HG03066 (cell line): ENCODE measurements around the gene F11R.
"Not testable (repeated sequence)": the region's sequence is repeated elsewhere in the genome, so short reads cannot be mapped to it uniquely, and the experiment has no call there.

Experiments used
- ATAC-seq: cut with Tn5 transposase; IDR thresholded peaks from one replicate; pipeline ENCODE4 v1.9.1; 2021; ENCODE audit warnings: low read depth; ENCODE audit not compliant: unreplicated experiment

Gene F11R

GRCh38 chr1:161017181-161017580, 3.8 kb downstream of the F11R start:
- ATAC-seq, result not testable (repeated sequence)

DNA sequence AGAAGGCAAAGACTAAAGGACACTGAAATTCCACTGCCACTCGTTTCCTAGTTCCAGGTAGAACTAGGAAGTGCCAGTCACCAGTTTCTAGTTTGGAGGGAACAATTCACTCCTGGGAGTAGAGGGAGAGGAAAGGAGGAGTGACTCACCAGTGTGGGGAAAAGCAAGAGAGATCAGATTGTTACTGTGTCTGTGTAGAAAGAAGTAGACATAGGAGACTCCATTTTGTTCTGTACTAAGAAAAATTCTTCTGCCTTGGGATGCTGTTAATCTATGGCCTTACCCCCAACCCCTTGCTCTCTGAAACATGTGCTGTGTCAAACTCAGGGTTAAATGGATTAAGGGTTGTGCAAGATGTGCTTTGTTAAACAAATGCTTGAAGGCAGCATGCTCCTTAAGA, 4.3 kb downstream of the F11R start:
- ATAC-seq, result not testable (repeated sequence)

- ATAC-seq, result peak; percentile 93
Measured at GRCh38 chr1:161013488-161014230, 7.3 kb downstream of the F11R start.

DNA sequence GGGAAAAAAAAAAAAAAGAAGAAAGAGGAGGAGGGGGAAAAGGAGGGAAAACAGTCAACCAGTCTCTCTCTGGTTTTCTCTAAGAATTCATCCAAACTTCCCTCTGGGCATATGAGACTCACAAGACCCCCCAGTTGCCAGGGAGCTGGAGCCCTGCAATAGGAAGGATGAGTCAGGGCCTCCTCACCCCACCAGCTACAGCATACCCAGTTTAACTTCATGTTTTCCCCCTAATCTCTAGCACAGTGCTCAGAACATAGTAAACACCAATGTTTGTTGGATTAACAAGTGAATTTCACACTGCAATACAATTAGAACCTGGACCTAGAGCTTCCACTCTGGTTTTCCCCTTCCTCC, 7.8 kb downstream of the F11R start:
- no peak for ATAC-seq

DNA sequence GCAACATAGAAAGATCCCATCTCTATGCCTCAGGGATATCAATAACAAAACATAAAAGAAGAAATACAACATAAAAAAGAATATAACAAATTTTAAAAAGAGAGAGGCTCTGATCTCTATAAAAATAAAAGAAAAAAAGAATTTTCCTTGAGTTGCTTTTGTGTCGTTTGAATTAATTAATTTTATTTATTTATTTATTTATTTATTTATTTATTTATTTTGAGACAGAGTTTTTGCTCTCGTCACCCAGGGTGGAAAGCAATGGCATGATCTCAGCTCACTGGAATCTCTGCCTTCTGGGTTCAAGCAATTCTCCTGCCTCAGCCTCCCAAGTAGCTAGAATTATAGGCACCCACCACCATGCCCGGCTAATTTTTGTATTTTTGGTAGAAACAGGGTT, 8.5 kb downstream of the F11R start:
- no peak for ATAC-seq

- ATAC-seq, result no peak
Measured at GRCh38 chr1:161009602-161010211, 11.2 kb downstream of the F11R start.

GRCh38 chr1:161008869-161009510, 12.0 kb downstream of the F11R start:
- ATAC-seq, result no peak

GRCh38 chr1:161007369-161007768, 13.6 kb downstream of the F11R start:
- no peak for ATAC-seq

- no peak for ATAC-seq
Measured at GRCh38 chr1:161006563-161006962, 14.4 kb downstream of the F11R start.

DNA sequence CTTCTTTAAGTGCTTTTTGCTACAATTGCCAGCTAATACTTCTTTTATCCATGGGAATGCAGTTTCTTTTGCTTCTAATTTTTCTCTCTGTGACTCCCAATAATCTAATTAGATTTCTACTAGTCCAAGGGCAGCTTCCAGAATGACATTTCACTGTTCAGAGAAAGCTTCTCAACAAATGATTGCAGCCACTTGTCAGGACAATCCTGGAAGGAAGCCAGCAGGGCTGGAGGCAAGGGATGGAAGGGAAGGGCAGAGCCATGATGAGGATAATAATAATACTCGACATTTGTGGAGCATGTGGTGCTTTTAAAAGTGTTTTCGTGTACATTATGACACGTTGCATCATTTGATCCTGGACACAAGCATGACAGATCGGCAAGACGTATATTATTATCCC, 19.4 kb downstream of the F11R start:
- no peak for ATAC-seq

GRCh38 chr1:161000736-161001480, 20.0 kb downstream of the F11R start:
- ATAC-seq, result no peak

DNA sequence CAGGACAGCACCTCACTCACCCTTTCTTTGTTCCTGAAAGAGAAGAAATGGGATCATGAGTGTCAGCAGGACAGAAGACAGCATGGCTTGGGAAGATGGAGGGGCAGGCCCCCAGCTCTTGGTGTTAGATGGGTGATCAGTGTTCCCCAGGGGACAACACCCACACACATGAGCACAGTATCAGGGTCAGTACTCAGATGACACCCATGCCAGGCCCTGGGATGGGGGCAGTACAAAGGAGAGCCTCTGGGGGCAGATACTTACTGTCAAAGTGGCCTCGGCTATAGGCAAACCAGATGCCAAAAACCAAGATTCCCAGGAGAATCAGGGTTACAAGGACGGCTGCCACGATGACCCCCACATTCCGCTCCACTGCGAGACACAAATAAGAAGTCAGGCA, 21.6 kb downstream of the F11R start:
- ATAC-seq, result no peak

DNA sequence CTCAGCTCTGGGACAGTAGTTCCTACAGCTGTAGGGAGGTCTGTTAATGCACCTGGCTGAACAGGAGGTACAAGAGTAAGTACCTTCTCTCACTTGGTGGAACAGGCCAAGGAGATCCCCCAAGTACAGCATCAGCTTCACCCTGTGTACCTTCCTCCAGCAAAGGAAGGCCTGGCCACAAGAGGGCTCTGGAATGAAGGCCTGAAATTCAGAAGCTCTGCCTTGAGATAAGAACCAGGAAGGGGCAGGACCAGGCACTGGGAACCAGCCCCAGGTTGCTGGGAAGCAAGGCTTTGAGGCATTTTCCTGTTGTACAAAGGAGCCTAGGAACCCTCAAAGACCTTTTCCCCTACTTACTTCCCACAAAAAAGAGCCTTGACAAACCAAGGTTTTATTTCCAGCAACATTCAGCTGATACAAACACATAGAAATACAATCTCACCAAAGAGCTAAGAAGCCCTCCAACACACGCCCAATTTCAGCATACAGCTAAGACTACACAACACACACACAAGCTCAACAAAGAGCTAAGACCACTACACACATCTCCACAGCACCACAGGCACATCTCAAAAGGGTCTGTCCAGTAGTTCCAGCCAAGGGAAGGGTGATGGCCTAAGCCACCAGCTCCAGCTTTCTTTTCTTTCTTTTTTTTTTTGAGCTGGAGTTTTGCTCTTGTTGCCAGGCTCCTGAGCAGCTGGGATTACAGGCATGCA, 23.5 kb downstream of the F11R start:
- no peak for ATAC-seq

- no peak for ATAC-seq
Measured at GRCh38 chr1:160996178-160996577, 24.8 kb downstream of the F11R start.

DNA sequence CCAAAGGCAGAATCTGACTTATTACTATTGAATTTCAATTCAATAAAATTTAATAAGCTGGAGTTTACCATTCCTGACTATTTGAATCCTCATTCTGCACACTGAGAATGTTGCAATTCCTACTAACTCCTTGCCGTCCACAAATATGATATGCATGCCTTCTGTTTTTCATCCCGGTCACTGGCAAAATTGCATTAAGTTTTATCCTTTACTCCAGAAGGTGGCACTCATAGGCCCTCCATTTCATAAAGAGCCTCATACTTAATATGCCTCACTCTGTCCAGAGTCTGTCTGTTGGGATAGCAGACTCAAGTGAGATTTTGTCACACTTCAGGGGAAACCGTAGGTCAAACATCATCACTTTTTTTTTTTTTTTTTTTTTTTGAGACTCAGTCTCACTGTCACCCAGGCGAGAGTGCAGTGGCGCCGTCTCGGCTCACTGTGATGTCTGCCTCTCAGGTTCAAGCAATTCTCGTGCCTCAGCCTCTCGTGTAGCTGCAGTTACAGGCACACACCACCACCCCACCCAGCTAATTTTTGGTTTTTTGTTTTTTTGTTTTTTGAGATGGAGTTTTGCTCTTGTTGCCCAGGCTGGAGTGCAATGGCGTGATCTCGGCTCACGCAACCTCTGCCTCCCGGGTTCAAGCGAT, 27.3 kb downstream of the F11R start:
- no peak for ATAC-seq

- not testable (repeated sequence) for ATAC-seq
Measured at GRCh38 chr1:160992036-160992435, 28.9 kb downstream of the F11R start.

- no peak for ATAC-seq
Measured at GRCh38 chr1:160987359-160988050, 33.4 kb downstream of the F11R start.

GRCh38 chr1:160985723-160986122, 35.2 kb downstream of the F11R start:
- no peak for ATAC-seq

DNA sequence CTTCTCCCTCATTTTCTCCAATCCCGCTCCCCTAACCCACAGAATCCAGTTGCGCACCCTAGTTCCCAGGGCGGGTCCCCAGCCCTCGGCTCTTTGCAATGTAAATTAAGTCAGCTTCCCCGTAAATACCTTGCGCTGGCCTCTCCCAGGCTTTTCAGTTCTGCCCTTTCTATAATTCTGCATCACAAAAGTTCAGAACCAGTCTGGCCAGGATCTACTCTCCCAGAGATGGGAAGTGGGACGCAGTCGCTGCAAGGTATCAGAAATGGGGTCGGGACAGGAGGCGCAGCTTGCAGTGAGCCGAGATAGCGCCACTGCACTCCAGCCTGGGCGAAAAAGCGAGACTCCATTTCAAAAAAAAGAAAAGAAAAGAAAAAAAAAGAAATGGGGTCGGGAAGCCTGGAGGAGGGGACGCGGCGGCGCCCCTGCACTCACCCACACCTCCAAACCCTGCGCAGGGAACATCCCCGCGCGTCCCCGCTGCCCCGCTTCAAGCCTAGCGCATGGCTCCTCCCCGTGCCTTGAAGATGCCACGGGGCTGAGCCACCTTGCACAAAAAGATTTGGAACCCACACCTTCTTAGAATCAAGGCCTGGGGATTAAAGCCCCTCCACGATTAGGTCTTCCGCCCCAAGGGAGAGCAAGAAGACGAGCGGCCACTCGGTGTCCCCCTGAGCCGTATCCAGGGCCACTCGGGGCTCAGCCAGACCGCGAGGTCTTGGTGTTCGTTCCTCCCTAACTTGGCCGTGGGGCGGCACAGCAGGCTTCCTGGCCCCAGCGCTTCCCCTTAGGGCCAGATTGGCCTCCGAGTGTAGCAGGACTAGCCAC, 39.2 kb downstream of the F11R start:
- no peak for ATAC-seq
